HepG2 (cell line): ENCODE measurements around the gene SPAG5. TPM values are rescaled to one million over a fixed set of nuclear protein-coding genes. Genes with fewer than 3 reads are reported as not detected.

Experiments used
- ARNTL ChIP-seq: sonication (generic); formaldehyde crosslinking; IDR thresholded peaks from 2 replicates; pipeline ENCODE4 v1.4.0; 2020; ENCODE audit warnings: mild to moderate bottlenecking, missing genetic modification reagents
- CCAR2 ChIP-seq: fragments of 200-400 bp; formaldehyde crosslinking; optimal IDR thresholded peaks from 2 replicates; pipeline ENCODE3; 2018; ENCODE audit warnings: low read depth, mild to moderate bottlenecking, low read length, moderate library complexity
- FOXK1 ChIP-seq: sonication (generic); formaldehyde crosslinking; IDR thresholded peaks from 2 replicates; pipeline ENCODE4 v1.4.0; 2020; ENCODE audit warnings: low read depth, missing genetic modification reagents, borderline replicate concordance
- HMGA1 ChIP-seq: sonication (generic); formaldehyde crosslinking; conservative IDR thresholded peaks from 2 replicates; pipeline ENCODE4 v1.4.0; 2020; ENCODE audit warnings: missing genetic modification reagents
- HNF4A ChIP-seq: sonication (generic); formaldehyde crosslinking; IDR thresholded peaks from 2 replicates; pipeline ENCODE4 v1.4.0; 2020; ENCODE audit warnings: missing genetic modification reagents
- MEF2D ChIP-seq: sonication (generic); formaldehyde crosslinking; IDR thresholded peaks from 2 replicates; pipeline ENCODE4 v1.5.1; 2020; ENCODE audit warnings: mild to moderate bottlenecking, missing genetic modification reagents
- MXI1 ChIP-seq: IDR thresholded peaks from 3 replicates; pipeline ENCODE4 v1.6.1; 2012; ENCODE audit warnings: low read depth, low read length, inconsistent platforms, borderline replicate concordance
- PITX1 ChIP-seq: sonication (generic); formaldehyde crosslinking; IDR thresholded peaks from 2 replicates; pipeline ENCODE4 v1.5.1; 2020; ENCODE audit warnings: mild to moderate bottlenecking, missing genetic modification reagents
- SAP130 ChIP-seq: IDR thresholded peaks from 2 replicates; pipeline ENCODE4 v1.6.1; 2016; ENCODE audit warnings: low read depth
- SIX1 ChIP-seq: sonication (generic); formaldehyde crosslinking; IDR thresholded peaks from 2 replicates; pipeline ENCODE4 v1.4.0; 2020; ENCODE audit warnings: missing genetic modification reagents, borderline replicate concordance
- STAG1 ChIP-seq: sonication (generic); formaldehyde crosslinking; IDR thresholded peaks from 2 replicates; pipeline ENCODE4 v1.4.0; 2020; ENCODE audit warnings: missing genetic modification reagents
- THAP7 ChIP-seq: sonication (generic); formaldehyde crosslinking; IDR thresholded peaks from 2 replicates; pipeline ENCODE4 v1.8.1; 2023; ENCODE audit warnings: mild to moderate bottlenecking, missing genetic modification reagents
- ZBTB38 ChIP-seq: sonication (generic); formaldehyde crosslinking; IDR thresholded peaks from 2 replicates; pipeline ENCODE4 v1.5.1; 2020; ENCODE audit warnings: mild to moderate bottlenecking, missing genetic modification reagents
- ZNF138 ChIP-seq: sonication (generic); formaldehyde crosslinking; IDR thresholded peaks from 2 replicates; pipeline ENCODE4 v1.5.0; 2020; ENCODE audit warnings: mild to moderate bottlenecking, low read depth, missing genetic modification reagents
- ZNF18 ChIP-seq: sonication (generic); formaldehyde crosslinking; IDR thresholded peaks from 2 replicates; pipeline ENCODE4 v1.8.0; 2022; ENCODE audit warnings: mild to moderate bottlenecking, missing genetic modification reagents; ENCODE audit not compliant: insufficient replicate concordance
- ZNF337 ChIP-seq: sonication (generic); formaldehyde crosslinking; IDR thresholded peaks from 2 replicates; pipeline ENCODE4 v1.5.1; 2020; ENCODE audit warnings: missing genetic modification reagents, low read depth, mild to moderate bottlenecking, borderline replicate concordance
- ZNF44 ChIP-seq: sonication (generic); formaldehyde crosslinking; IDR thresholded peaks from 2 replicates; pipeline ENCODE4 v1.5.1; 2020; ENCODE audit warnings: mild to moderate bottlenecking, missing genetic modification reagents
- ZNF501 ChIP-seq: sonication (generic); formaldehyde crosslinking; IDR thresholded peaks from 2 replicates; pipeline ENCODE4 v1.5.1; 2020; ENCODE audit warnings: mild to moderate bottlenecking, moderate library complexity, missing genetic modification reagents
- ZNF850 ChIP-seq: sonication (generic); formaldehyde crosslinking; conservative IDR thresholded peaks from 2 replicates; pipeline ENCODE4 v1.9.0; 2021; ENCODE audit warnings: mild to moderate bottlenecking, missing genetic modification reagents
- polyA plus RNA-seq, 8 experiments: library from polyadenylated mRNA; depleted of rRNA in 3 of 8; stranded (reverse) in 7 of 8; unstranded in 1 of 8; fragments of >200 nt; fragmentation: Illumina TruSeq in 4 of 8; extraction: Trizol in 4 of 8; gene quantifications; 2 replicates each; pipeline versions ENCODE4 v1.2.1 to v1.2.3, GENCODE V29; 2011 to 2016; ENCODE audit warnings: low read depth in 4 of 8, missing spikeins in 1 of 8, mixed read lengths in 1 of 8; ENCODE audit not compliant: insufficient read depth in 1 of 8
- total RNA-seq, 5 experiments: library from RNA; depleted of rRNA; stranded (reverse); fragments of >200 nt; fragmentation: Illumina TruSeq; extraction: Trizol; gene quantifications; 2 replicates each; pipeline ENCODE4 v1.2.3, GENCODE V29; 2016; ENCODE audit warnings: low read depth in 1 of 5
- TF ChIP-seq, protein P1 (sequence below), 2 experiments: sonication (generic) in 1 of 2; formaldehyde crosslinking in 1 of 2; IDR thresholded peaks; 2 replicates each; pipeline versions ENCODE4 v1.4.0 to v1.6.1; 2018 to 2020; ENCODE audit warnings: missing genetic modification reagents in 2 of 2, borderline replicate concordance in 1 of 2, low read depth in 1 of 2, mild to moderate bottlenecking in 1 of 2, missing biosample characterization in 1 of 2
- TF ChIP-seq, protein P2 (sequence below): IDR thresholded peaks from 2 replicates; pipeline ENCODE4 v1.6.1; 2012; ENCODE audit warnings: inconsistent platforms
- TF ChIP-seq, protein P3 (sequence below): sonication (generic); formaldehyde crosslinking; IDR thresholded peaks from 2 replicates; pipeline ENCODE4 v1.5.1; 2020; ENCODE audit warnings: mild to moderate bottlenecking, missing genetic modification reagents

The SPAG5 gene
- total and polyA plus RNA-seq, 2 of the 13 experiments (the other 11 are each of a cell fraction or from before 2014, with no cell fraction given): 41.4 to 98.0 TPM

DNA sequence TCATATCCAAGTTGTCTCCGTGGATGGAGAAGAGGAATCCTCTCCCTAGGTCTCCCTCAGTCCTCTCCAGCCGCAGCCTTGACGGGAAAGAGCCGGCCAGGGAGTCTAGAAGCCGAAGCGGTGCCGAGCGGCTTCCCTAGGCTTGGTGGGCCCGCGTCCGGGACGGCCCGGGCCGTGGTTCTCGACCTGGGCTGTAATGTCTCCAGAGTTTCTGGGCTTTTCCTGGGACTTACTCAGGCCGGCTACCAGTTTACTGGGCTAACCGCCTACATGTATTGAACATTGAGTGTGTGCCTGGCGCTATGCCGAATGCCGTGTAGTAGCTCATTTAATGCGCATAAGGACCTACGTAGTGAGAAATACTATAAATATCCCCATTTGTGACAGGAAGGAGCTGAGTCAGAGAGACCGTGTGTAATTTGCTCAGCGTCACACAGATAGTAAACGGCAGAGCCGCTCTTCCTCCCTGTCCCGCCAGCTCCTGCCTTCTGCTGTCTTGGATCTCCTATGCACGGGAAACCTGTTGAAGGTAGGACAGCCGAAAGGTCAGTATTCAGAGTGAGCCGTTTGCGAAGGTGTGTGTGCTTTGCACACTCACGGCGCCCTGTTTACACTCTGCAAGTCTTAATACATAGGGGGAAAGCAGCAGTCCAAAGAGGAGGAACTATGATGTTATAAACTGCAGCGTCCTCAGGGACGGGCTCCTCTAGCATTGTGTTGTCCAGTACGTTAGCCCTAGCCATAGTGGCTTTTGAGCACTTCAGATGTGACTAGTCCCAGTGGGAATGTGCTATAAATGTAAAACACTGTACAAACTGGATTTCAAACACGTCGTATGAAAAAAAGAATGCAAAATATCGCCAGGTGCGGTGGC is 723 bp upstream of the SPAG5 start (continued):
- 0 out of 2 replicates have a peak, but pooled peaks have one; percentile 63 for TF ChIP-seq THAP7
- no peak for TF ChIP-seq MEF2D (CRISPR knock-in tag)
- no peak for TF ChIP-seq ZNF138 (CRISPR knock-in tag)
- TF ChIP-seq, protein P1, sequence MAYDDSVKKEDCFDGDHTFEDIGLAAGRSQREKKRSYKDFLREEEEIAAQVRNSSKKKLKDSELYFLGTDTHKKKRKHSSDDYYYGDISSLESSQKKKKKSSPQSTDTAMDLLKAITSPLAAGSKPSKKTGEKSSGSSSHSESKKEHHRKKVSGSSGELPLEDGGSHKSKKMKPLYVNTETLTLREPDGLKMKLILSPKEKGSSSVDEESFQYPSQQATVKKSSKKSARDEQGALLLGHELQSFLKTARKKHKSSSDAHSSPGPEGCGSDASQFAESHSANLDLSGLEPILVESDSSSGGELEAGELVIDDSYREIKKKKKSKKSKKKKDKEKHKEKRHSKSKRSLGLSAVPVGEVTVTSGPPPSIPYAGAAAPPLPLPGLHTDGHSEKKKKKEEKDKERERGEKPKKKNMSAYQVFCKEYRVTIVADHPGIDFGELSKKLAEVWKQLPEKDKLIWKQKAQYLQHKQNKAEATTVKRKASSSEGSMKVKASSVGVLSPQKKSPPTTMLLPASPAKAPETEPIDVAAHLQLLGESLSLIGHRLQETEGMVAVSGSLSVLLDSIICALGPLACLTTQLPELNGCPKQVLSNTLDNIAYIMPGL (CRISPR knock-in tag; IDR thresholded peaks at IDR 0.05; ENCODE audit: borderline replicate concordance in 1 of 2, low read depth in 1 of 2): no peak; a peak in 1 of 4 replicates
- no peak for TF ChIP-seq MXI1
- no peak for TF ChIP-seq STAG1 (CRISPR knock-in tag)
- TF ChIP-seq, protein P2, sequence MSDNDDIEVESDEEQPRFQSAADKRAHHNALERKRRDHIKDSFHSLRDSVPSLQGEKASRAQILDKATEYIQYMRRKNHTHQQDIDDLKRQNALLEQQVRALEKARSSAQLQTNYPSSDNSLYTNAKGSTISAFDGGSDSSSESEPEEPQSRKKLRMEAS: no peak
- TF ChIP-seq ZNF501 (CRISPR knock-in tag): peak; percentile 81
- no peak for TF ChIP-seq FOXK1 (CRISPR knock-in tag)
- TF ChIP-seq SIX1: no peak
- TF ChIP-seq ZNF850 (CRISPR knock-in tag): no peak
- no peak for TF ChIP-seq ZNF18
- TF ChIP-seq, protein P3, sequence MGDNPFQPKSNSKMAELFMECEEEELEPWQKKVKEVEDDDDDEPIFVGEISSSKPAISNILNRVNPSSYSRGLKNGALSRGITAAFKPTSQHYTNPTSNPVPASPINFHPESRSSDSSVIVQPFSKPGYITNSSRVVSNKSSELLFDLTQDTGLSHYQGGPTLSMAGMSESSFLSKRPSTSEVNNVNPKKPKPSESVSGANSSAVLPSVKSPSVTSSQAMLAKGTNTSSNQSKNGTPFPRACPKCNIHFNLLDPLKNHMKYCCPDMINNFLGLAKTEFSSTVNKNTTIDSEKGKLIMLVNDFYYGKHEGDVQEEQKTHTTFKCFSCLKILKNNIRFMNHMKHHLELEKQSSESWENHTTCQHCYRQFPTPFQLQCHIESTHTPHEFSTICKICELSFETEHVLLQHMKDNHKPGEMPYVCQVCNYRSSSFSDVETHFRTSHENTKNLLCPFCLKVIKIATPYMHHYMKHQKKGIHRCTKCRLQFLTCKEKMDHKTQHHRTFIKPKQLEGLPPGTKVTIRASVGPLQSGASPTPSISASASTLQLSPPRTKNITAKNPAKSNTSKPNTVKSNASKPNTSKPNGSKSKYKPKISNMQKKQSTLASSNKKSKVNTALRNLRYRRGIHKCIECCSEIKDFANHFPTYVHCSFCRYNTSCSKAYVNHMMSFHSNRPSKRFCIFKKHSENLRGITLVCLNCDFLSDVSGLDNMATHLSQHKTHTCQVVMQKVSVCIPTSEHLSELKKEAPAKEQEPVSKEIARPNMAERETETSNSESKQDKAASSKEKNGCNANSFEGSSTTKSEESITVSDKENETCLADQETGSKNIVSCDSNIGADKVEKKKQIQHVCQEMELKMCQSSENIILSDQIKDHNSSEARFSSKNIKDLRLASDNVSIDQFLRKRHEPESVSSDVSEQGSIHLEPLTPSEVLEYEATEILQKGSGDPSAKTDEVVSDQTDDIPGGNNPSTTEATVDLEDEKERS (CRISPR knock-in tag): no peak
- TF ChIP-seq ZNF44 (CRISPR knock-in tag): 0 out of 2 replicates have a peak, but pooled peaks have one; percentile 13
- peak; percentile 6; the same call in 1 of the 2 replicates for TF ChIP-seq ZBTB38
- TF ChIP-seq HMGA1 (CRISPR knock-in tag): no peak
- no peak for TF ChIP-seq HNF4A (CRISPR knock-in tag)
- no peak for TF ChIP-seq ARNTL
- TF ChIP-seq PITX1 (CRISPR knock-in tag): no peak
- TF ChIP-seq SAP130 (CRISPR knock-in tag): peak; percentile 57
- TF ChIP-seq CCAR2: no peak
- no peak for TF ChIP-seq ZNF337 (CRISPR knock-in tag)
